DOHH2 (cell line): ENCODE results near the gene PDCD7.

ENCODE experiments used
- H3F3A ChIP-seq: fragments of 200-600 bp; sonication (generic), shearing (Covaris generic); 2 replicates; pipeline ENCODE4 v1.6.0; 2016; ENCODE audit warnings: antibody characterized with exemption, mild to moderate bottlenecking; ENCODE audit not compliant: control insufficient read depth, insufficient read depth
- H3K27ac ChIP-seq: fragments of 200-600 bp; sonication (generic); 2 replicates; pipeline ENCODE4 v1.5.1; 2014; ENCODE audit warnings: low read depth, mild to moderate bottlenecking, low read length, moderate library complexity
- H3K27me3 ChIP-seq: fragments of 200-600 bp; sonication (generic); 2 replicates; pipeline ENCODE4 v1.6.1; 2014; ENCODE audit warnings: mild to moderate bottlenecking, low read length, mixed read lengths; ENCODE audit not compliant: control insufficient read depth
- H3K36me3 ChIP-seq: fragments of 200-600 bp; sonication (generic); 2 replicates; pipeline ENCODE4 v1.6.1; 2014; ENCODE audit warnings: mild to moderate bottlenecking, low read length, moderate library complexity, mixed read lengths; ENCODE audit not compliant: control insufficient read depth
- H3K4me1 ChIP-seq: fragments of 200-600 bp; sonication (generic); 2 replicates; pipeline ENCODE4 v1.6.1; 2014; ENCODE audit warnings: mild to moderate bottlenecking, low read length, mixed read lengths; ENCODE audit not compliant: control insufficient read depth
- H3K4me2 ChIP-seq: fragments of 200-600 bp; sonication (generic); 2 replicates; pipeline ENCODE4 v1.6.0; 2014; ENCODE audit warnings: mild to moderate bottlenecking, low read length, moderate library complexity
- H3K4me3 ChIP-seq: fragments of 200-600 bp; sonication (generic); 2 replicates; pipeline ENCODE4 v1.5.1; 2014; ENCODE audit warnings: mild to moderate bottlenecking, low read length, mixed read lengths
- H3K79me2 ChIP-seq: fragments of 200-600 bp; sonication (generic); 2 replicates; pipeline ENCODE4 v1.6.1; 2014; ENCODE audit warnings: mild to moderate bottlenecking, low read length, mixed read lengths; ENCODE audit not compliant: control insufficient read depth
- H3K9me2 ChIP-seq: fragments of 200-600 bp; sonication (generic); replicated peaks from 2 replicates; pipeline ENCODE4 v1.6.1; 2014; ENCODE audit warnings: mild to moderate bottlenecking, low read length, mixed read lengths; ENCODE audit not compliant: control insufficient read depth
- H3K9me3 ChIP-seq: fragments of 200-600 bp; sonication (generic); 2 replicates; pipeline ENCODE4 v1.6.1; 2014; ENCODE audit warnings: antibody characterized with exemption, low read length, mixed read lengths; ENCODE audit not compliant: control insufficient read depth, insufficient read depth
- H4K20me1 ChIP-seq: fragments of 200-600 bp; sonication (generic); 2 replicates; pipeline ENCODE4 v1.6.0; 2014; ENCODE audit warnings: low read depth, mild to moderate bottlenecking, antibody characterized with exemption, low read length, moderate library complexity; ENCODE audit not compliant: control insufficient read depth, insufficient read depth
- CTCF ChIP-seq: fragments of 200-600 bp; sonication (generic); IDR thresholded peaks from one replicate; pipeline ENCODE4 v1.5.1; 2014; ENCODE audit warnings: antibody characterized with exemption, mild to moderate bottlenecking, low read depth, low read length; ENCODE audit not compliant: poor library complexity, severe bottlenecking
- EZH2phosphoT487 ChIP-seq: fragments of 200-600 bp; sonication (generic); IDR thresholded peaks from 2 replicates; pipeline ENCODE4 v1.6.1; 2017; ENCODE audit warnings: borderline replicate concordance, mild to moderate bottlenecking, antibody characterized with exemption, low read length, moderate library complexity, mixed read lengths

The PDCD7 gene

GRCh38 chr15:65106011-65106590, 27.5 kb downstream of the PDCD7 start:
- Histone ChIP-seq H3K27me3 (no peaks in the 10 kb centered on the region), H4K20me1 (no peaks in the 10 kb centered on the region), H3K4me2 (no peak overlapping the region), H3K9me3 (no peaks in the 10 kb centered on the region), H3K79me2 (no peaks in the 10 kb centered on the region), H3K9me2 (no peaks in the 10 kb centered on the region), H3K36me3 (peaks cover 15% of the 10 kb centered on the region; the same call in 1 of the 2 replicates), H3K4me1 (no peaks in the 10 kb centered on the region), H3K27ac (no peak overlapping the region), H3K4me3 (no peak overlapping the region), H3F3A (no peaks in the 10 kb centered on the region)
- TF ChIP-seq CTCF (no peak), EZH2phosphoT487 (no peak)

- H3K79me2 ChIP-seq, result no peaks in the 10 kb centered on the region
- no peaks in the 10 kb centered on the region for H3K4me1 ChIP-seq
- no peaks in the 10 kb centered on the region for H3K27me3 ChIP-seq
- no peaks in the 10 kb centered on the region for H4K20me1 ChIP-seq
- H3K36me3 ChIP-seq, result peaks cover 24% of the 10 kb centered on the region; the same call in 1 of the 2 replicates
- H3K4me3 ChIP-seq, result no peak overlapping the region
- H3F3A ChIP-seq, result no peaks in the 10 kb centered on the region
- no peaks in the 10 kb centered on the region for H3K9me2 ChIP-seq
- TF ChIP-seq CTCF, result no peak
- TF ChIP-seq EZH2phosphoT487, result no peak
- no peak overlapping the region for H3K4me2 ChIP-seq
- no peak overlapping the region for H3K27ac ChIP-seq
- no peaks in the 10 kb centered on the region for H3K9me3 ChIP-seq
Observed at GRCh38 chr15:65105038-65105437, 28.6 kb downstream of the PDCD7 start.

DNA sequence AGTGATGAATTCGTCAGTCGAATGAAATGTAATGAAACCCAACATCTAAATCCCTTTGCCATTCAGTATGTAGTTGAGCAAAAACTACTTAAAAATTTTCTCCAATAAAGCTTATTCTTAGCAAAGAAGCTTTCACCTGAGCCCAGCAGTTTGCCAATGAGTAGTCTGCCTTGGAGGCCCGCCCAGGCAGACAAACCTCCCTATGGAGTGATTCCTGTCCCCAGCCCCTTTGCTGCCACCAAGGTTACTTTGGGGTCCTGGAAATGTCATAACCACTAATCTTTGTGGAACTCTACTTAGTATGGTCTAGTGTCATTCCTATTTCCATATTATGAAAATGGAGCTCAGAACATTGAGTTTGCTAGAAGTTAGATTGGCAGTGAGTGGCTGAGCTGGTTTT, 30.7 kb downstream of the PDCD7 start:
- Histone ChIP-seq H3K9me2 (no peaks in the 10 kb centered on the region), H4K20me1 (no peaks in the 10 kb centered on the region), H3K4me1 (no peaks in the 10 kb centered on the region), H3K4me2 (no peak overlapping the region), H3F3A (no peaks in the 10 kb centered on the region), H3K36me3 (peaks cover 41% of the 10 kb centered on the region), H3K27ac (no peak overlapping the region), H3K79me2 (no peaks in the 10 kb centered on the region), H3K27me3 (no peaks in the 10 kb centered on the region), H3K9me3 (no peaks in the 10 kb centered on the region), H3K4me3 (no peak overlapping the region)
- TF ChIP-seq EZH2phosphoT487 (no peak), CTCF (no peak)
